GM23338 (cell line): ENCODE measurements around the gene MEGF9. TPM values are rescaled to one million over a fixed set of nuclear protein-coding genes. Genes with fewer than 3 reads are reported as not detected.

Experiments used
- ATAC-seq: fragments of 200-7000 bp; cut with Tn5 transposase; 3 replicates; pipeline ENCODE4 v1.9.1; 2020
- DNase-seq: peaks from one replicate; pipeline ENCODE4 v3.0.0-alpha.2; 2015; ENCODE audit warnings: low spot score
- H2AFZ ChIP-seq: fragments of 200-600 bp; sonication (generic); 2 replicates; pipeline ENCODE4 v1.8.0; 2016; ENCODE audit warnings: antibody characterized with exemption, mild to moderate bottlenecking, moderate library complexity
- H3F3A ChIP-seq: fragments of 200-600 bp; sonication (generic); replicated peaks from 2 replicates; pipeline ENCODE4 v1.8.0; 2017; ENCODE audit warnings: antibody characterized with exemption, mixed run types, low read depth
- H3K27ac ChIP-seq: fragments of 200-600 bp; sonication (generic); 2 replicates; pipeline ENCODE4 v1.6.1; 2016; ENCODE audit warnings: low read depth
- H3K27me3 ChIP-seq: fragments of 200-600 bp; sonication (generic); 2 replicates; pipeline ENCODE4 v1.8.0; 2016; ENCODE audit warnings: mild to moderate bottlenecking, mixed run types, moderate library complexity; ENCODE audit not compliant: insufficient read depth
- H3K36me3 ChIP-seq: fragments of 200-600 bp; sonication (generic); 2 replicates; pipeline ENCODE4 v1.8.0; 2016; ENCODE audit warnings: mild to moderate bottlenecking; ENCODE audit not compliant: insufficient read depth
- H3K4me1 ChIP-seq: fragments of 200-600 bp; sonication (generic); 2 replicates; pipeline ENCODE4 v1.8.0; 2016; ENCODE audit warnings: mild to moderate bottlenecking, moderate library complexity; ENCODE audit not compliant: insufficient read depth
- H3K4me2 ChIP-seq: fragments of 200-600 bp; sonication (generic); 2 replicates; pipeline ENCODE4 v1.7.1; 2017; ENCODE audit warnings: mixed run types
- H3K4me3 ChIP-seq: fragments of 200-600 bp; sonication (generic); 2 replicates; pipeline ENCODE4 v1.6.1; 2016; ENCODE audit warnings: mixed run types
- H3K79me2 ChIP-seq: fragments of 200-600 bp; sonication (generic); replicated peaks from 2 replicates; pipeline ENCODE4 v1.8.0; 2017; ENCODE audit warnings: mild to moderate bottlenecking; ENCODE audit not compliant: insufficient read depth
- H3K9me2 ChIP-seq: fragments of 200-600 bp; sonication (generic); 2 replicates; pipeline ENCODE4 v1.8.0; 2017; ENCODE audit not compliant: insufficient read depth
- H4K20me1 ChIP-seq: fragments of 200-600 bp; sonication (generic); replicated peaks from 2 replicates; pipeline ENCODE4 v1.8.0; 2017; ENCODE audit warnings: mild to moderate bottlenecking; ENCODE audit not compliant: insufficient read depth
- H3K27ac Mint-ChIP-seq: 2 replicates; pipeline ENCODE4 v1.8.0; 2020; ENCODE audit warnings: inconsistent platforms, mild to moderate bottlenecking, moderate library complexity, mixed read lengths
- H3K27me3 Mint-ChIP-seq: 3 replicates; pipeline ENCODE4 v1.8.0; 2022; ENCODE audit warnings: low read depth, mild to moderate bottlenecking, moderate library complexity, mixed read lengths, inconsistent platforms; ENCODE audit not compliant: insufficient read depth, poor library complexity
- H3K36me3 Mint-ChIP-seq: 3 replicates; pipeline ENCODE4 v1.8.0; 2021; ENCODE audit warnings: low read depth, mild to moderate bottlenecking, inconsistent platforms, moderate library complexity, mixed read lengths
- H3K4me1 Mint-ChIP-seq: 3 replicates; pipeline ENCODE4 v1.8.0; 2020; ENCODE audit warnings: mild to moderate bottlenecking, inconsistent platforms, mixed read lengths
- H3K4me3 Mint-ChIP-seq: 3 replicates; pipeline ENCODE4 v1.8.0; 2021; ENCODE audit warnings: moderate library complexity, mild to moderate bottlenecking, inconsistent platforms, mixed read lengths
- H3K9me3 Mint-ChIP-seq: 3 replicates; pipeline ENCODE4 v1.8.0; 2020; ENCODE audit warnings: moderate library complexity, mild to moderate bottlenecking, inconsistent platforms, mixed read lengths
- CREB1 ChIP-seq: fragments of 250-450 bp; sonication (Bioruptor Pico); IDR thresholded peaks from 2 replicates; pipeline ENCODE4 v1.5.0; 2020; ENCODE audit warnings: low read depth, mild to moderate bottlenecking, moderate library complexity
- EZH2 ChIP-seq: fragments of 200-600 bp; sonication (generic); IDR thresholded peaks from one replicate; pipeline ENCODE4 v1.8.0; 2017; ENCODE audit warnings: antibody characterized with exemption, mild to moderate bottlenecking, low read depth; ENCODE audit not compliant: unreplicated experiment
- JUNB ChIP-seq: IDR thresholded peaks from one replicate; pipeline ENCODE4 v1.6.1; 2016; ENCODE audit warnings: antibody characterized with exemption; ENCODE audit not compliant: unreplicated experiment
- POLR2AphosphoS5 ChIP-seq: IDR thresholded peaks from 2 replicates; pipeline ENCODE4 v1.6.1; 2016; ENCODE audit warnings: antibody characterized with exemption, low read depth
- STAT1 ChIP-seq: IDR thresholded peaks from one replicate; pipeline ENCODE4 v1.6.1; 2016; ENCODE audit warnings: antibody characterized with exemption; ENCODE audit not compliant: unreplicated experiment
- ZNF114 ChIP-seq: fragments of 250-450 bp; sonication (Bioruptor Pico); IDR thresholded peaks from 2 replicates; pipeline ENCODE4 v1.5.0; 2020; ENCODE audit warnings: mild to moderate bottlenecking, moderate library complexity
- ZNF331 ChIP-seq: fragments of 250-450 bp; sonication (Bioruptor Pico); IDR thresholded peaks from 2 replicates; pipeline ENCODE4 v1.5.0; 2020; ENCODE audit warnings: low read depth, mild to moderate bottlenecking, moderate library complexity
- polyA plus RNA-seq: library from polyadenylated mRNA; unstranded; fragments of >200 nt; fragmentation: Nextera tagmentation; extraction: Ambion mirVana; gene quantifications from 2 replicates; pipeline ENCODE4 v1.2.1, GENCODE V29; 2016
- total RNA-seq: library from RNA; depleted of rRNA; stranded (reverse); fragments of >200 nt; shearing (Covaris generic); gene quantifications from 2 replicates; pipeline ENCODE4 v1.2.3, GENCODE V29; 2014
- TF ChIP-seq, protein P1 (sequence below): fragments of 250-450 bp; sonication (Bioruptor Pico); IDR thresholded peaks from 2 replicates; pipeline ENCODE4 v1.5.0; 2020; ENCODE audit warnings: mild to moderate bottlenecking, moderate library complexity
- TF ChIP-seq, protein P2 (sequence below), 2 experiments: fragments of 200-600 bp in 1 of 2; sonication (generic) in 1 of 2; conservative IDR thresholded peaks; 2 replicates each; pipeline versions ENCODE4 v1.5.1 to v1.6.1; 2016 to 2017; ENCODE audit warnings: antibody characterized with exemption in 2 of 2, low read depth in 2 of 2, mild to moderate bottlenecking in 2 of 2, moderate library complexity in 1 of 2

The MEGF9 gene
- total and polyA plus RNA-seq, 2 experiments from 2014 or later = 0.87 to 1.6 TPM

DNA sequence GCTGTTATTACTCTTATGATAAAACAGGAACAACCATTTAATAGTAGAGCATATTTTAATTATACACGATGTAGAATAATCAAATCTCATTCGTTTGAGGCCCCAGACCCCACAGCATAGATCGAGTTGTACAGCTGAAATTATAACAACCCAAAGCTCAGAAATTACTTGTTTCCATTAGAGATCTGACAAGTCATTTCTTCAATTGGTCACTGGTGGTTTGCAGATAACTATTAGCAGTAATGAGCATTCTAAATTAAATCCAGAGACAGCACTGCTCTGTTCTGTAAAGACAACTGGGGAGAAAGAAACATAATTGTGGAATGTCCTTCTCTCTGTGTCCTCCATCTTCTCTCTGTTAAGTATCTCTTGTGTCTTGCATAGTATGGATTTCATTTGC is 147.2 kb downstream of the MEGF9 start (continued):
- TF ChIP-seq, protein P1, sequence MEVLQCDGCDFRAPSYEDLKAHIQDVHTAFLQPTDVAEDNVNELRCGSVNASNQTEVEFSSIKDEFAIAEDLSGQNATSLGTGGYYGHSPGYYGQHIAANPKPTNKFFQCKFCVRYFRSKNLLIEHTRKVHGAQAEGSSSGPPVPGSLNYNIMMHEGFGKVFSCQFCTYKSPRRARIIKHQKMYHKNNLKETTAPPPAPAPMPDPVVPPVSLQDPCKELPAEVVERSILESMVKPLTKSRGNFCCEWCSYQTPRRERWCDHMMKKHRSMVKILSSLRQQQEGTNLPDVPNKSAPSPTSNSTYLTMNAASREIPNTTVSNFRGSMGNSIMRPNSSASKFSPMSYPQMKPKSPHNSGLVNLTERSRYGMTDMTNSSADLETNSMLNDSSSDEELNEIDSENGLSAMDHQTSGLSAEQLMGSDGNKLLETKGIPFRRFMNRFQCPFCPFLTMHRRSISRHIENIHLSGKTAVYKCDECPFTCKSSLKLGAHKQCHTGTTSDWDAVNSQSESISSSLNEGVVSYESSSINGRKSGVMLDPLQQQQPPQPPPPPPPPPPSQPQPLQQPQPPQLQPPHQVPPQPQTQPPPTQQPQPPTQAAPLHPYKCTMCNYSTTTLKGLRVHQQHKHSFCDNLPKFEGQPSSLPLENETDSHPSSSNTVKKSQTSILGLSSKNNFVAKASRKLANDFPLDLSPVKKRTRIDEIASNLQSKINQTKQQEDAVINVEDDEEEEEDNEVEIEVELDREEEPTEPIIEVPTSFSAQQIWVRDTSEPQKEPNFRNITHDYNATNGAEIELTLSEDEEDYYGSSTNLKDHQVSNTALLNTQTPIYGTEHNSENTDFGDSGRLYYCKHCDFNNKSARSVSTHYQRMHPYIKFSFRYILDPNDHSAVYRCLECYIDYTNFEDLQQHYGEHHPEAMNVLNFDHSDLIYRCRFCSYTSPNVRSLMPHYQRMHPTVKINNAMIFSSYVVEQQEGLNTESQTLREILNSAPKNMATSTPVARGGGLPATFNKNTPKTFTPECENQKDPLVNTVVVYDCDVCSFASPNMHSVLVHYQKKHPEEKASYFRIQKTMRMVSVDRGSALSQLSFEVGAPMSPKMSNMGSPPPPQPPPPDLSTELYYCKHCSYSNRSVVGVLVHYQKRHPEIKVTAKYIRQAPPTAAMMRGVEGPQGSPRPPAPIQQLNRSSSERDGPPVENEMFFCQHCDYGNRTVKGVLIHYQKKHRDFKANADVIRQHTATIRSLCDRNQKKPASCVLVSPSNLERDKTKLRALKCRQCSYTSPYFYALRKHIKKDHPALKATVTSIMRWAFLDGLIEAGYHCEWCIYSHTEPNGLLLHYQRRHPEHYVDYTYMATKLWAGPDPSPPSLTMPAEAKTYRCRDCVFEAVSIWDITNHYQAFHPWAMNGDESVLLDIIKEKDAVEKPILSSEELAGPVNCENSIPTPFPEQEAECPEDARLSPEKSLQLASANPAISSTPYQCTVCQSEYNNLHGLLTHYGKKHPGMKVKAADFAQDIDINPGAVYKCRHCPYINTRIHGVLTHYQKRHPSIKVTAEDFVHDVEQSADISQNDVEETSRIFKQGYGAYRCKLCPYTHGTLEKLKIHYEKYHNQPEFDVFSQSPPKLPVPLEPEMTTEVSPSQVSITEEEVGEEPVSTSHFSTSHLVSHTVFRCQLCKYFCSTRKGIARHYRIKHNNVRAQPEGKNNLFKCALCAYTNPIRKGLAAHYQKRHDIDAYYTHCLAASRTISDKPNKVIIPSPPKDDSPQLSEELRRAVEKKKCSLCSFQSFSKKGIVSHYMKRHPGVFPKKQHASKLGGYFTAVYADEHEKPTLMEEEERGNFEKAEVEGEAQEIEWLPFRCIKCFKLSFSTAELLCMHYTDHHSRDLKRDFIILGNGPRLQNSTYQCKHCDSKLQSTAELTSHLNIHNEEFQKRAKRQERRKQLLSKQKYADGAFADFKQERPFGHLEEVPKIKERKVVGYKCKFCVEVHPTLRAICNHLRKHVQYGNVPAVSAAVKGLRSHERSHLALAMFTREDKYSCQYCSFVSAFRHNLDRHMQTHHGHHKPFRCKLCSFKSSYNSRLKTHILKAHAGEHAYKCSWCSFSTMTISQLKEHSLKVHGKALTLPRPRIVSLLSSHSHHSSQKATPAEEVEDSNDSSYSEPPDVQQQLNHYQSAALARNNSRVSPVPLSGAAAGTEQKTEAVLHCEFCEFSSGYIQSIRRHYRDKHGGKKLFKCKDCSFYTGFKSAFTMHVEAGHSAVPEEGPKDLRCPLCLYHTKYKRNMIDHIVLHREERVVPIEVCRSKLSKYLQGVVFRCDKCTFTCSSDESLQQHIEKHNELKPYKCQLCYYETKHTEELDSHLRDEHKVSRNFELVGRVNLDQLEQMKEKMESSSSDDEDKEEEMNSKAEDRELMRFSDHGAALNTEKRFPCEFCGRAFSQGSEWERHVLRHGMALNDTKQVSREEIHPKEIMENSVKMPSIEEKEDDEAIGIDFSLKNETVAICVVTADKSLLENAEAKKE (CRISPR knock-in tag) = no peak
- TF ChIP-seq EZH2 = no peak

DNA sequence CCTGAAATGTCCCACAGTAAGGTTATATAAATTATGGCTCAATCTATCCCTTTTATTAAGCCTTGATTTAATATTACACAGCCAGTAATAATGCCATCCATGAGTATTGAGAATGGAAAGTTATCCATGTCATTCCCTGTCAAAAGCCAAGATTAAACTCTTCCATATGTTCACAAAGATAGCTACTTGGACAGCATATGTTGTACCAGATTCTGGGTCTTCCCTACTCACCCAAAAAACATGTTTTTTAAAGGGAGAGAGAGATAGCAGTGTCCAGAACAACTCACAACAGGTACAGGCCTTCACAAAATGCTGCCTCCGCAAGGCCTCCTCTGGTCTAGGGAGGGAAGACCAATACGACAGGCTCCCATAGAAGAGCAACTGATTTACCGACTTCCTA is 149.7 kb downstream of the MEGF9 start:
- no peaks in the 10 kb centered on the region for H3K27me3 ChIP-seq
- no peaks in the 10 kb centered on the region for H3K4me1 ChIP-seq
- no peak overlapping the region for H3K4me3 ChIP-seq
- Mint-ChIP-seq H3K36me3 (peaks cover 39% of the 10 kb centered on the region), H3K4me3 (no peak overlapping the region), H3K27me3 (peaks cover 3% of the 10 kb centered on the region), H3K9me3 (no peaks in the 10 kb centered on the region), H3K27ac (no peak overlapping the region), H3K4me1 (no peaks in the 10 kb centered on the region)
- H4K20me1 ChIP-seq = peaks cover 38% of the 10 kb centered on the region
- peaks cover 63% of the 10 kb centered on the region for H3K79me2 ChIP-seq
- no peak overlapping the region for H3K4me2 ChIP-seq
- no peak for ATAC-seq
- no peak overlapping the region for H2AFZ ChIP-seq
- peaks cover 20% of the 10 kb centered on the region for H3K36me3 ChIP-seq
- no peak for DNase-seq
- no peaks in the 10 kb centered on the region for H3F3A ChIP-seq
- H3K9me2 ChIP-seq = no peaks in the 10 kb centered on the region
- no peak overlapping the region for H3K27ac ChIP-seq
- TF ChIP-seq STAT1 (no peak), JUNB (no peak), POLR2AphosphoS5 (no peak), ZNF331 (CRISPR knock-in tag) (no peak), ZNF114 (no peak), CREB1 (no peak), EZH2 (no peak)
- TF ChIP-seq, protein P2, sequence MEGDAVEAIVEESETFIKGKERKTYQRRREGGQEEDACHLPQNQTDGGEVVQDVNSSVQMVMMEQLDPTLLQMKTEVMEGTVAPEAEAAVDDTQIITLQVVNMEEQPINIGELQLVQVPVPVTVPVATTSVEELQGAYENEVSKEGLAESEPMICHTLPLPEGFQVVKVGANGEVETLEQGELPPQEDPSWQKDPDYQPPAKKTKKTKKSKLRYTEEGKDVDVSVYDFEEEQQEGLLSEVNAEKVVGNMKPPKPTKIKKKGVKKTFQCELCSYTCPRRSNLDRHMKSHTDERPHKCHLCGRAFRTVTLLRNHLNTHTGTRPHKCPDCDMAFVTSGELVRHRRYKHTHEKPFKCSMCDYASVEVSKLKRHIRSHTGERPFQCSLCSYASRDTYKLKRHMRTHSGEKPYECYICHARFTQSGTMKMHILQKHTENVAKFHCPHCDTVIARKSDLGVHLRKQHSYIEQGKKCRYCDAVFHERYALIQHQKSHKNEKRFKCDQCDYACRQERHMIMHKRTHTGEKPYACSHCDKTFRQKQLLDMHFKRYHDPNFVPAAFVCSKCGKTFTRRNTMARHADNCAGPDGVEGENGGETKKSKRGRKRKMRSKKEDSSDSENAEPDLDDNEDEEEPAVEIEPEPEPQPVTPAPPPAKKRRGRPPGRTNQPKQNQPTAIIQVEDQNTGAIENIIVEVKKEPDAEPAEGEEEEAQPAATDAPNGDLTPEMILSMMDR (conservative IDR thresholded peaks at IDR 0.05; ENCODE audit: low read depth in 2 of 2) = no peak
- TF ChIP-seq, protein P1 (CRISPR knock-in tag) = no peak
